HEK293T (cell line): ENCODE measurements around the gene SPDYE2.
"Not testable (repeated sequence)": the region's sequence is repeated elsewhere in the genome, so short reads cannot be mapped to it uniquely, and the experiment has no call there.

Experiments used
- BHLHE40 ChIP-seq: fragments of 450-650 bp; IDR thresholded peaks from 2 replicates; pipeline ENCODE4 v1.6.1; 2016; ENCODE audit warnings: mild to moderate bottlenecking, moderate library complexity, borderline replicate concordance
- ELF4 ChIP-seq: fragments of 450-650 bp; IDR thresholded peaks from 2 replicates; pipeline ENCODE4 v1.6.1; 2017; ENCODE audit warnings: antibody characterized with exemption
- LEF1 ChIP-seq: fragments of 450-650 bp; IDR thresholded peaks from 2 replicates; pipeline ENCODE4 v1.6.1; 2017; ENCODE audit warnings: mild to moderate bottlenecking, borderline replicate concordance
- SP1 ChIP-seq: fragments of 450-650 bp; IDR thresholded peaks from 2 replicates; pipeline ENCODE4 v1.6.1; 2017
- SUZ12 ChIP-seq: fragments of 450-650 bp; IDR thresholded peaks from 2 replicates; pipeline ENCODE4 v1.6.1; 2016; ENCODE audit warnings: mild to moderate bottlenecking
- ZNF384 ChIP-seq: fragments of 450-650 bp; IDR thresholded peaks from 2 replicates; pipeline ENCODE4 v1.6.1; 2016

DNA sequence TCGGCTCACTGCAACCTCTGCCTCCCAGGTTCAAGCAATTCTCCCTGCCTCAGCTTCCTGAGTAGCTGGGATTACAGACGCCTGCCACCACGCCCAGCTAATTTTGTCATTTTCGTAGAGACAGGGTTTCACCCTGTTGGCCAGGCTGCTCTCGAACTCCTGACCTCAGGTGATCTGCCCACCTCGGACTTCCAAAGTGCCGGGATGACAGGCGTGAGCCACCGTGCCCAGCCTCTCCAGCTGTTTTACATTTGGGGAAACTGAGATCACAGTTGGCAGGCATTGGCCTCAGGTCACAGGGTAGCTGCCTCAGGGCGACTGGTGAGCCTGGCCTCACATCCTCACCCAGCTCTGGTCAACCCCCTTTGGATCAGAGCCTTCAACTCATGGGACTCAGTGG, 58.7 kb downstream of the SPDYE2 start:
- TF ChIP-seq SP1, LEF1, SUZ12, BHLHE40, ZNF384, ELF4: not testable (repeated sequence)
